H1 (cell line): ENCODE data around the gene TXNDC16. TPM values are rescaled to one million over a fixed set of nuclear protein-coding genes. Genes with fewer than 3 reads are reported as not detected.

Source experiments
- CBX8 ChIP-seq: fragments of 300-800, 300-1000 bp; sonication (generic); IDR thresholded peaks from 2 replicates; pipeline ENCODE4 v1.7.1; 2016; ENCODE audit warnings: low read depth, low read length, borderline replicate concordance
- CTCF ChIP-seq, 3 experiments: IDR thresholded peaks; 1 replicate in 2 of 3; 2 replicates in 1 of 3; pipeline versions ENCODE4 v1.5.1 to v1.6.1; 2011; ENCODE audit warnings: low read length in 3 of 3, mild to moderate bottlenecking in 3 of 3, inconsistent platforms in 2 of 3, low read depth in 1 of 3, moderate library complexity in 1 of 3; ENCODE audit not compliant: insufficient read depth in 1 of 3; ENCODE audit errors: control extremely low read depth in 1 of 3
- RNF2 ChIP-seq: fragments of 200-900, 300-1000 bp; sonication (generic); IDR thresholded peaks from 2 replicates; pipeline ENCODE4 v1.7.1; 2016; ENCODE audit warnings: borderline replicate concordance, low read depth, mild to moderate bottlenecking, antibody characterized with exemption, low read length; ENCODE audit not compliant: poor library complexity, severe bottlenecking; ENCODE audit errors: missing control alignments
- TBP ChIP-seq: IDR thresholded peaks from 2 replicates; pipeline ENCODE4 v1.6.1; 2011; ENCODE audit warnings: low read depth, low read length, improper control_type of control experiment
- polyA plus RNA-seq, 7 experiments: library from polyadenylated mRNA; depleted of rRNA in 3 of 7; stranded (reverse) in 5 of 7; unstranded in 2 of 7; fragments of >200 nt in 5 of 7; fragments of 200-250 nt in 2 of 7; gene quantifications; 1 replicate in 5 of 7; 2 replicates in 1 of 7; 4 replicates in 1 of 7; pipeline versions ENCODE4 v1.2.1 to v1.2.3, GENCODE V29; 2011 to 2013; ENCODE audit warnings: missing spikeins in 2 of 7, mixed read lengths in 2 of 7
- total RNA-seq: library from RNA; stranded (reverse); fragmentation: NEBNext Ultra II Directional; extraction: Animal tissue kit (Norgen Biotek cat#: 25700); gene quantifications from 2 replicates; pipeline ENCODE4 v1.2.1, GENCODE V29; 2021

Gene TXNDC16
- total and polyA plus RNA-seq, 2 of the 8 experiments (the other 6 are each of a cell fraction or from before 2014, with no cell fraction given) = 6.7 to 14.3 TPM

GRCh38 chr14:52583544-52583943 is 31.2 kb upstream of the TXNDC16 start (continued):
- TF ChIP-seq CTCF (IDR thresholded peaks at IDR 0.05; ENCODE audit: control extremely low read depth in 1 of 3, insufficient read depth in 1 of 3, low read depth in 1 of 3, low read length in 3 of 3) (no peak), CBX8 (no peak), TBP (no peak), RNF2 (no peak)
